ENCODE data around the gene TAF1C. TPM values are rescaled to one million over a fixed set of nuclear protein-coding genes. Genes with fewer than 3 reads are reported as not detected.

Gene TAF1C
- total and polyA plus RNA-seq, 10 of the 15 experiments (the other 5 are each of a cell fraction or from before 2014, with no cell fraction given), result 0.98 to 40.1 (median 15.4) TPM

DNA sequence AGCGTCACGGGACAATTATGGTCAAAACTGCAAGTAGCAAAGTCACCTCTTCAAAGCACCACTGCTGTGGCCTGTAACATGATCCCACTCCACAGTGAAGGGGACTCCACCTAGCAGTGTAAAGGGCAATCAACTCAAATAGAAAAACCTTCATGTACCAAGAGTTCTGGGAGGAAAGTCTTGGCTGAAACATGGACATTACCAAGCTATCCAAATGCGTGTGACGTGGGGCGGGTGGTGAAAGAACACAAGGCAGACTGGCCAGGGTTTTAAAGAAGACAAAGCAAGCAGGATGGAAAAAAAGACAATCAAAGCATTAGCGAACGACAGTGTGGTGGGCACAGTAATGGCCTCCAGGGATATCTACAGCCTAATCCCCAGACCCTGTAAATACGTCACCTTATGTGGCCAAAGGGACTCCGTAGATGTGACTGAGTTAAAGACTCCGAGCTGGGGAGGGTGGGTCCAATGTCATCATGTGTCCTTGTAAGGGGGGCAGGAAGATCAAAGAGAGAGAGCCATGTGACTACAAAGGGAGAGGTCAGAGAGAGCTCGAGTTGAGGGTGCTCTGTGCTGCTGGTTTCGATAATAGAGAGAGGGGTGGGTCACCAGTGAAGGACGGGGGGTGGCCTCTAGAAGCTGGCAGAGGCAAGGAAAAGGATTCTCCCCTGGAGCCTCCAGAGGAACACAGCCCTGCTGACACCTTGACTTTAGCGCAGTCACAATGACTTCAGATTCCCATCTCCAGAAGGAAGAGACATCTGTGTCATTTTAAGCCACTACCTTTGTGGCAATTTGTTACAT lies 47.8 kb downstream of the TAF1C start:
- Histone ChIP-seq H3K9ac (ENCODE audit: control insufficient read depth, insufficient read depth, low read length) (no peak overlapping the region), H4K20me1 (ENCODE audit: control insufficient read depth, insufficient read depth) (no peaks in the 10 kb centered on the region), H3K9me3 (replicated peaks; ENCODE audit: control insufficient read depth, insufficient read depth, low read length) (no peaks in the 10 kb centered on the region), H2AFZ (ENCODE audit: control insufficient read depth, low read depth, low read length) (peak overlapping the region; percentile 29; the same call in 1 of the 2 replicates), H3K4me3 (no peak overlapping the region), H3K4me1 (ENCODE audit: control insufficient read depth, insufficient read depth, low read length) (peaks cover 11% of the 10 kb centered on the region), H3K27me3 (replicated peaks in 1 of 2; ENCODE audit: control insufficient read depth in 2 of 2, insufficient read depth in 2 of 2, low read length in 1 of 2) (no peaks in the 10 kb centered on the region), H3K4me2 (ENCODE audit: control insufficient read depth, insufficient read depth) (peak overlapping the region; percentile 71), H3K27ac (ENCODE audit: control insufficient read depth, insufficient read depth) (no peak overlapping the region), H3K79me2 (ENCODE audit: control insufficient read depth, insufficient read depth, low read length) (peaks cover 1% of the 10 kb centered on the region), H3K36me3 (ENCODE audit: control insufficient read depth in 2 of 2, insufficient read depth in 2 of 2, low read length in 1 of 2) (no peaks in the 10 kb centered on the region)
- POLR2A ChIA-PET, result no interaction called here
- FAIRE-seq (peak; percentile 87), ATAC-seq (peak; percentile 97), DNase-seq (ENCODE audit: low read depth, low spot score) (peak; percentile 56)
- intact Hi-C loops (cut with micrococcal nuclease; ENCODE audit: unreplicated experiment) (no loop called here), in situ Hi-C loops (cut with MboI) (no loop called here)
- SMC1A ChIA-PET (ENCODE audit: uncharacterized antibody, unreplicated experiment), result interaction anchor here (0.7 to 1.5 kb wide), 3 partner anchors 22 to 51 kb away, joined by 3 to 4 read pairs (median 3); no protein-coding TSS in a partner anchor
- 80% methylated on average over 14 of the region's 14 CpGs for WGBS (ENCODE audit: insufficient coverage, insufficient replicate concordance, low lambda C conversion rate, missing lambda C conversion rate)
- no TSS peak for BruUV-seq (replicated peaks)
- CTCF ChIA-PET, result interaction anchor here (0.8 to 1.5 kb wide), 7 partner anchors 16 to 53 kb away, joined by 3 to 7 read pairs (median 3); partner anchors contain the start of gene TAF1C
- RAD21 ChIA-PET (ENCODE audit: unreplicated experiment), result interaction anchor here (0.8 kb wide), 1 partner anchor 26 kb away, joined by 3 read pairs; no protein-coding TSS in a partner anchor
- no peak for TF ChIP-seq CBFB (IDR thresholded peaks at IDR 0.05; ENCODE audit: low read depth)
- TF ChIP-seq, protein P1, sequence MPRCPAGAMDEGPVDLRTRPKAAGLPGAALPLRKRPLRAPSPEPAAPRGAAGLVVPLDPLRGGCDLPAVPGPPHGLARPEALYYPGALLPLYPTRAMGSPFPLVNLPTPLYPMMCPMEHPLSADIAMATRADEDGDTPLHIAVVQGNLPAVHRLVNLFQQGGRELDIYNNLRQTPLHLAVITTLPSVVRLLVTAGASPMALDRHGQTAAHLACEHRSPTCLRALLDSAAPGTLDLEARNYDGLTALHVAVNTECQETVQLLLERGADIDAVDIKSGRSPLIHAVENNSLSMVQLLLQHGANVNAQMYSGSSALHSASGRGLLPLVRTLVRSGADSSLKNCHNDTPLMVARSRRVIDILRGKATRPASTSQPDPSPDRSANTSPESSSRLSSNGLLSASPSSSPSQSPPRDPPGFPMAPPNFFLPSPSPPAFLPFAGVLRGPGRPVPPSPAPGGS (IDR thresholded peaks at IDR 0.05; ENCODE audit: borderline replicate concordance, insufficient read depth, low read depth, low read length, poor library complexity, severe bottlenecking), result no peak
- TF ChIP-seq, protein P2, sequence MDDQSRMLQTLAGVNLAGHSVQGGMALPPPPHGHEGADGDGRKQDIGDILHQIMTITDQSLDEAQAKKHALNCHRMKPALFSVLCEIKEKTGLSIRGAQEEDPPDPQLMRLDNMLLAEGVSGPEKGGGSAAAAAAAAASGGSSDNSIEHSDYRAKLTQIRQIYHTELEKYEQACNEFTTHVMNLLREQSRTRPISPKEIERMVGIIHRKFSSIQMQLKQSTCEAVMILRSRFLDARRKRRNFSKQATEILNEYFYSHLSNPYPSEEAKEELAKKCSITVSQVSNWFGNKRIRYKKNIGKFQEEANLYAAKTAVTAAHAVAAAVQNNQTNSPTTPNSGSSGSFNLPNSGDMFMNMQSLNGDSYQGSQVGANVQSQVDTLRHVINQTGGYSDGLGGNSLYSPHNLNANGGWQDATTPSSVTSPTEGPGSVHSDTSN (IDR thresholded peaks at IDR 0.05; ENCODE audit: insufficient replicate concordance, low read depth, low read length), result no peak
- TF ChIP-seq EP300 (IDR thresholded peaks at IDR 0.05; ENCODE audit: borderline replicate concordance in 1 of 2, control insufficient read depth in 1 of 2, low read depth in 2 of 2, low read length in 2 of 2), result peak; percentile 33 to 36; a peak in 1 of 4 replicates
- no peak for TF ChIP-seq HCFC1 (IDR thresholded peaks at IDR 0.05; ENCODE audit: low read length)
- no peak for TF ChIP-seq TAF1 (IDR thresholded peaks at IDR 0.05; ENCODE audit: borderline replicate concordance, low read depth, low read length)
- TF ChIP-seq POU2F2 (IDR thresholded peaks at IDR 0.05; ENCODE audit: borderline replicate concordance, low read depth, low read length), result 0 out of 3 replicates have a peak, but pooled peaks have one; percentile 29
- TF ChIP-seq, protein P3, sequence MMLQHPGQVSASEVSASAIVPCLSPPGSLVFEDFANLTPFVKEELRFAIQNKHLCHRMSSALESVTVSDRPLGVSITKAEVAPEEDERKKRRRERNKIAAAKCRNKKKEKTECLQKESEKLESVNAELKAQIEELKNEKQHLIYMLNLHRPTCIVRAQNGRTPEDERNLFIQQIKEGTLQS (IDR thresholded peaks at IDR 0.05; ENCODE audit: borderline replicate concordance, extremely low read depth, low read depth, low read length), result no peak
- TF ChIP-seq, protein P4, sequence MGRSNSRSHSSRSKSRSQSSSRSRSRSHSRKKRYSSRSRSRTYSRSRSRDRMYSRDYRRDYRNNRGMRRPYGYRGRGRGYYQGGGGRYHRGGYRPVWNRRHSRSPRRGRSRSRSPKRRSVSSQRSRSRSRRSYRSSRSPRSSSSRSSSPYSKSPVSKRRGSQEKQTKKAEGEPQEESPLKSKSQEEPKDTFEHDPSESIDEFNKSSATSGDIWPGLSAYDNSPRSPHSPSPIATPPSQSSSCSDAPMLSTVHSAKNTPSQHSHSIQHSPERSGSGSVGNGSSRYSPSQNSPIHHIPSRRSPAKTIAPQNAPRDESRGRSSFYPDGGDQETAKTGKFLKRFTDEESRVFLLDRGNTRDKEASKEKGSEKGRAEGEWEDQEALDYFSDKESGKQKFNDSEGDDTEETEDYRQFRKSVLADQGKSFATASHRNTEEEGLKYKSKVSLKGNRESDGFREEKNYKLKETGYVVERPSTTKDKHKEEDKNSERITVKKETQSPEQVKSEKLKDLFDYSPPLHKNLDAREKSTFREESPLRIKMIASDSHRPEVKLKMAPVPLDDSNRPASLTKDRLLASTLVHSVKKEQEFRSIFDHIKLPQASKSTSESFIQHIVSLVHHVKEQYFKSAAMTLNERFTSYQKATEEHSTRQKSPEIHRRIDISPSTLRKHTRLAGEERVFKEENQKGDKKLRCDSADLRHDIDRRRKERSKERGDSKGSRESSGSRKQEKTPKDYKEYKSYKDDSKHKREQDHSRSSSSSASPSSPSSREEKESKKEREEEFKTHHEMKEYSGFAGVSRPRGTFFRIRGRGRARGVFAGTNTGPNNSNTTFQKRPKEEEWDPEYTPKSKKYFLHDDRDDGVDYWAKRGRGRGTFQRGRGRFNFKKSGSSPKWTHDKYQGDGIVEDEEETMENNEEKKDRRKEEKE (IDR thresholded peaks at IDR 0.05), result no peak
- TF ChIP-seq, protein P5, sequence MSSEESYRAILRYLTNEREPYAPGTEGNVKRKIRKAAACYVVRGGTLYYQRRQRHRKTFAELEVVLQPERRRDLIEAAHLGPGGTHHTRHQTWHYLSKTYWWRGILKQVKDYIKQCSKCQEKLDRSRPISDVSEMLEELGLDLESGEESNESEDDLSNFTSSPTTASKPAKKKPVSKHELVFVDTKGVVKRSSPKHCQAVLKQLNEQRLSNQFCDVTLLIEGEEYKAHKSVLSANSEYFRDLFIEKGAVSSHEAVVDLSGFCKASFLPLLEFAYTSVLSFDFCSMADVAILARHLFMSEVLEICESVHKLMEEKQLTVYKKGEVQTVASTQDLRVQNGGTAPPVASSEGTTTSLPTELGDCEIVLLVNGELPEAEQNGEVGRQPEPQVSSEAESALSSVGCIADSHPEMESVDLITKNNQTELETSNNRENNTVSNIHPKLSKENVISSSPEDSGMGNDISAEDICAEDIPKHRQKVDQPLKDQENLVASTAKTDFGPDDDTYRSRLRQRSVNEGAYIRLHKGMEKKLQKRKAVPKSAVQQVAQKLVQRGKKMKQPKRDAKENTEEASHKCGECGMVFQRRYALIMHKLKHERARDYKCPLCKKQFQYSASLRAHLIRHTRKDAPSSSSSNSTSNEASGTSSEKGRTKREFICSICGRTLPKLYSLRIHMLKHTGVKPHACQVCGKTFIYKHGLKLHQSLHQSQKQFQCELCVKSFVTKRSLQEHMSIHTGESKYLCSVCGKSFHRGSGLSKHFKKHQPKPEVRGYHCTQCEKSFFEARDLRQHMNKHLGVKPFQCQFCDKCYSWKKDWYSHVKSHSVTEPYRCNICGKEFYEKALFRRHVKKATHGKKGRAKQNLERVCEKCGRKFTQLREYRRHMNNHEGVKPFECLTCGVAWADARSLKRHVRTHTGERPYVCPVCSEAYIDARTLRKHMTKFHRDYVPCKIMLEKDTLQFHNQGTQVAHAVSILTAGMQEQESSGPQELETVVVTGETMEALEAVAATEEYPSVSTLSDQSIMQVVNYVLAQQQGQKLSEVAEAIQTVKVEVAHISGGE (CRISPR knock-in tag; IDR thresholded peaks at IDR 0.05), result no peak
- TF ChIP-seq ZNF384 (IDR thresholded peaks at IDR 0.05; ENCODE audit: borderline replicate concordance, low read depth, low read length), result no peak
